NCI-H2081 (cell line): ENCODE measurements around the gene MSL2.
A peak's percentile ranks its signal among the peaks of the same experiment; 100 is the strongest.
"Not testable (repeated sequence)": the region's sequence is repeated elsewhere in the genome, so short reads cannot be mapped to it uniquely, and the experiment has no call there.

Experiments used
- DNase-seq, 2 experiments: peaks; one replicate each; lab custom pipeline; 2025; lab: John Stamatoyannopoulos, UW

The MSL2 gene

GRCh38 chr3:136142592-136142991, 53.5 kb downstream of the MSL2 start:
- DNase-seq = peak; percentile 30 to 78

DNA sequence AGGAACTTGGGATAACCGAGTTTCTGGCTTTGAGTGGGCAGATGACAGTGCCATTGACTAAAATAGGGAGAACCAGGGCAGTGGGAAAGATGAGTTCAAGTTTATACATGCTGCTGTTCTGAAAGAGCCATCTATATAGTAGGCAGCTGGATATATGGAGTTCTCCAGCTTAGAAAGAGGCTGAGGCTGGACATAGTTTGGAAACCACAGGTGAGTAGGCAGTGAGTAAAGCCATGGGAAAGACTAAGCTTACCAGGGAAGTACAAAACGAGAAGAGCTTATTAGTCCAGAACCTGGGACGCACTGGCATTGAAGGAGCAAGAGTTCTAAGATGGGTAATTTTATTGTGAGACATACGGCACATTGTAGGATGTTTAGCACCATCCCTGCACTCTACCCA, 54.2 kb downstream of the MSL2 start:
- no peak for DNase-seq

DNA sequence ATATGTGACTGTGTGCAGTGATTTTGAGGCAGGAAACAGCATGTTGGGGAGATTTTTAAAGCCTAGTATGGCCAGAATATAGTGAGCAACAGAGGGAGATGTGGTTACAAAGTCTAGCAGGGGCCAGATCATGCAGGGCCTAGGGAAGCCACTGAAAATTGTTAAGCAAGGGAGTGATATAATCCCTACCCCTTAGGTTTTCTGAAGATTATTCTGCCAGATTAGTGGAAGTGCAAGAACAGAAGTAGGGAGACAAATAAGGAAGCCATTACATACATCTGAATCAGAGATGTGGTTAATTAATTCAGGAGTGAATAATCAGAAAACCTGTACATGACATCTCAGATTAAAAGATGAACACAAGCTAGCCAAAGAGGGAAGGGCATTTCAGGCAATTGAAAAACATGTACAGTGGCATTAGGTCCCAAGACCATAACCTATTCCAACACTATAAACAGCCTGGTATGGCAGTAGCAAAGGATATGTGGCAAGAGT, 54.8 kb downstream of the MSL2 start:
- DNase-seq = no peak

GRCh38 chr3:136136454-136136853, 59.7 kb downstream of the MSL2 start:
- DNase-seq = peak; percentile 18 to 67

DNA sequence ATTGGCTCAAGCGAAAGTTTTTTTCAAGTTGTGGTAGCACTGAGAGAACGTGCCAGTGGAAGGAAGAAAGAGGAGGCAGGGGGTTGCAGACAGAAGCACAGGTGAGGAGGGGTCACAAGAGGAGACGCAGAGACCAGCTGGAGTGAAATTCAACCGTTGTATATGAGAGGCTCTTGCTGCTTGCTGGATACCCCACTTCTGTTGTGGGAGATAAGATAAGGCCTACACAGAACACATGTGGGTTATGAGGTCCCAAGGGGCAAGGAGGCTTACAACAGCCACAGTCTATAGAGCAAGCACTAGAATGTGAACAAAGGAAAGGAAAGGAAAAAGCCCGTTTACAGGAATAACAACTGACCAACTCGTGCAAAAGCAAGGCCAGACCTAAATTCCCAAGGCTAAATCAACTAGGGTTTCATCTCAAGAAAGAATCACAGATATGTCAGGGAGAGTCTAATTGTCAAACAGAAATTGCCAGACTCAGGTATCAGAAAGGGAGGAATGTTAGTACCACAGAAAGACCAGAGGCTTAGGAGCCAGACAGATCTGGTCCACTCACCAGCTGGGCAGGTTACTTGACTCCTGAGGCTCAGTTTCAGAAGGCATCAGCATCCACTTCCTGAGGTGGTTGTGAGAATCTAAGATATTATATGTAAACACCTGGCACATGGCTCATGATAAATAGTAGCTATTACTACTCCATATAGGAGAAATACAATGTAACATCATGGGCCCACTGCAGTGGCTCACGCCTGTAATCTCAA, 60.9 kb downstream of the MSL2 start:
- DNase-seq = no peak

- DNase-seq = no peak
Observed at GRCh38 chr3:136134091-136134490, 62.0 kb downstream of the MSL2 start.

DNA sequence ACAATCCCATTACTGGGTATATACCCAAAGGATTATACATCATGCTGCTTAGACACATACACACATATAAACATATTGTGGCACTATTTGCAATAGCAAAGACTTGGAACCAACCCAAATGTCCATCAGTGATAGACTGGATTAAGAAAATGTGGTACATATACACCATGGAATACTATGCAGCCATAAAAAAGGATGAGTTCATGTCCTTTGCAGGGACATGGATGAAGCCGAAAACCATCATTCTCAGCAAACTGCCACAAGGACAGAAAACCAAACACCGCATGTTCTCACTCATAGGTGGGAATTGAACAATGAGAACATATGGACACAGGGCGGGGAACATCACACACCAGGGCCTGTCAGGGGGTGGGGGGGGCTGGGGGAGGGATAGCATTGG, 64.5 kb downstream of the MSL2 start:
- DNase-seq = not testable (repeated sequence)

DNA sequence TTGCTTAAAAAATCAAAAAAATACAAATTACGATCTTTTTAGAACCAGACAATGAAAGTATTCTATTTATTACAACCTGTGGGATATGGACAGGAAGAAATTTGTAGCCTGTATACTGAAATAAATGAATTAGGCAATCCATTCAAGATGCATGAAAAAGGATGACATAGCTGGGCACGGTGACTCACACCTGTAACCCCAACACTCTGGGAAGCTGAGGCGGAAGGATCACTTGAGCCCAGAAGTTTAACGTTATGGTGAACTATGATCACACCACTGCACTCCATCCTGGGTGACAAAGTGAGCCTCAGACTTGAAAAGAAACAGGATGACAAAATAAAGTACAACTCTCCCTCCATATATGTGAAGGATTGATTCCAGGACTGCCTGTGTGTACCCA, 74.1 kb downstream of the MSL2 start:
- DNase-seq = no peak

DNA sequence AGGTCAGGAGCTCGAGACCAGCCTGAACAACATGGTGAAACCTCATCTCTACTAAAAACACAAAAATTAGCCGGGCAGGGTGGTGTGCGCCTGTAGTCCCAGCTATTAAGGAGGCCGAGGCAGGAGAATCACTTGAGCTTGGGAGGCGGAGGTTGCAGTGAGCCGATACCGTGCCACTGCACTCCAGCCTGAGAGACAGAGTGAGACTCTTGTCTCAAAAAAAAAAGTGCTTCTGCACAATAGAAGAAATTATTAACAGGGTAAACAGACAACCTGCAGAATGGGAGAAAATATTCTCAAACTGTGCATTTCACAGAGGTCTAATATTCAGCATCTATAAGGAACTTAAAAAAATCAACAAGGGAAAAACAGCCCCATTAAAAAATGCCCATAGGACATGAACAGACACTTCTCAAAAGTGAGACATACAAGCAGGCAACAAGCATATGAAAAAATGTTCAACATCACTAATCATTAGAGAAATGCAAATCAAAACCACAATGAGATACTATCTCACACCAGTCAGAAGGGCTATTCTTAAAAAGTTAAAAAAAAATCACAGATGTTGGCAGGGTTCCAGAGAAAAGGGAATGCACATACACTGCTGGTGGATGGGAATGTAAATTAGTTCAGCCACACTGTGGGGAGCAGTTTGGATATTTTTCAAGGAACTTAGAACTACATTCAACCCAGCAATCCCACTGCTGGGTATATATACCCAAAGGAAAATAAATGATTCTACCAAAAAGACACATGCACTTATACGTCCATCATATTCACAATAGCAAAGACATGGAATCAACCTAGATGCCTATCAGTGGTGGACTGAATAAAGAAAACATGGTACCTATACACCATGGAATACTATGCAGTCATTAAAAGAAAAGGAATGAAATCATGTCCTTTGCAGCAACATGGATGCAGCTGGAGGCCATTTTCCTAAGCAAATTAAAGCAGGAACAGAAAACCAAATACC, 75.5 kb downstream of the MSL2 start:
- DNase-seq = no peak

DNA sequence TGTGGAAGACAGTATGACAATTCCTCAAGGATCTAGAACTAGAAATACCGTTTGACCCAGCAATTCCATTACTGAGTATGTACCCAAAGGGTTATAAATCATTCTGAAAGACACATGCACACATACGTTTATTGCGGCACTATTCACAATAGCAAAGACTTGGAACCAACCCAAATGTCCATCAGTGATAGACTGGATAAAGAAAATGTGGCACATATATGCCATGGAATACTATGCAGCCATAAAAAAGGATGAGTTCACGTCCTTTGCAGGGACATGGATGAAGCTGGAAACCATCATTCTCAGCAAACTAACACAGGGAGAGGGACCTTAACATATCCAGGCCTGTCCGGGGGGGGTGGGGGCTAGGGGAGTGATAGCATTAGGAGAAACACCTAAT, 76.4 kb downstream of the MSL2 start:
- DNase-seq = not testable (repeated sequence)

GRCh38 chr3:136119332-136119731, 76.8 kb downstream of the MSL2 start:
- not testable (repeated sequence) for DNase-seq

DNA sequence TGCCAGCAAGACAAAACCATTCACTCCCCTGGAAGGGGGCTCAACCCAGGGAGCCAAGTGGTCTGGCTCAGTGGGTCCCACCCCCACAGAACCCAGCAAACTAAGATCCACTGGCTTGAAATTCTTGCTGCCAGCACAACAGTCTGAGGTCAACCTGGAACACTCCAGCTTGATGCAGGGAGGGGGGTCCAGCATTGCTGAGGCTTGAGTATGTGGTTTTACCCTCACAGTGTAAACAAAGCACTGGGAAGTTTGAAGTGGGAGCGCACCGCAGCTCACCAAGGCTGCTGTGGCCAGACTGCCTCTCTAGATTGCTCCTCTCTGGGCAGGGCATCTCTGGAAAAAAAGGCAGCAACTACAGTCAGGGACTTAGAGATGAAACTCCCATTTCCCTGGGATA, 81.7 kb downstream of the MSL2 start:
- DNase-seq = no peak

- no peak for DNase-seq
Observed at GRCh38 chr3:136110481-136110880, 85.7 kb downstream of the MSL2 start.

GRCh38 chr3:136109499-136109898, 86.6 kb downstream of the MSL2 start:
- no peak for DNase-seq

DNA sequence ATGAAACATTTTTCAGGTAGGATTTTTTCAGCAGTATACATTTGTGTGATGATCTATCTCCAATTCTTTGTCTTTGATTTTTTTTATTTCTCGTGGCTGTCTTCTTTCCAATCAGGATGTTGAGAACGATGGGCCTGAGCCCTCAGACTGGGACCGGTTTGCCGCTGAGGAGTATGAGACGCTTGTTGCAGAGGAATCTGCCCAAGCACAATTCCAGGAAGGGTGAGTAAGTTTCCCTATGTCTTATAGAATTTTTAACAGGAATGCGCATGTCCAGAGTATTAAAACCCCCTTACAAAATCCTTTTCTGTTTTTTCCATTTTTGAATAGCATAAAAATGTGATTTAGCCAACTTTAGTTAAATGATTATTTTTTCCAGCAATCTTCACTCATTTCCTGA, 90.0 kb downstream of the MSL2 start:
- DNase-seq = no peak

GRCh38 chr3:136105044-136105443, 91.1 kb downstream of the MSL2 start:
- no peak for DNase-seq
